HG02938 (cell line): ENCODE data around the gene SPSB1.

Experiments used
- ATAC-seq: cut with Tn5 transposase; IDR thresholded peaks from one replicate; pipeline ENCODE4 v1.9.1; 2021; ENCODE audit warnings: mild to moderate bottlenecking, moderate library complexity; ENCODE audit not compliant: unreplicated experiment

Gene SPSB1

GRCh38 chr1:9340864-9341263 is 48.2 kb downstream of the SPSB1 start:
- ATAC-seq = no peak

- no peak for ATAC-seq
Measured at GRCh38 chr1:9341301-9341845, 48.7 kb downstream of the SPSB1 start.

DNA sequence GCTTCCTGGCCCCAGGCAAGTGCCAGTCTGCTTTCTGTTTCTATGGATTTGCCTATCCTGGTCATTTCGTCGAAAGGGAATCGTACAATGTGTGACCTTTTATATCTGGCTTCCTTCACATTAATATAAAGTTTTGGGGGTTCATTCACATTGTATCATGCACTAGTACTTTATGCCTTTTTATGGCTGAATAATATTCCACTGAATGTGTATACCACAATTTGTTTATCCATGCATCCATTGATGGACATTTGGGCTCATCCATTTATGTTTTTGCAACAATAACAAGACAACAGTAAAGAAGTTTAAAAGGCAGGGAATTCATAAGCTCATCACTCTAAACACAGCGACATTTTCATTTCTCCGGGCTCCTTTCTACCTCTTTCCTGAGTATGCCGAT is 50.6 kb downstream of the SPSB1 start:
- no peak for ATAC-seq

DNA sequence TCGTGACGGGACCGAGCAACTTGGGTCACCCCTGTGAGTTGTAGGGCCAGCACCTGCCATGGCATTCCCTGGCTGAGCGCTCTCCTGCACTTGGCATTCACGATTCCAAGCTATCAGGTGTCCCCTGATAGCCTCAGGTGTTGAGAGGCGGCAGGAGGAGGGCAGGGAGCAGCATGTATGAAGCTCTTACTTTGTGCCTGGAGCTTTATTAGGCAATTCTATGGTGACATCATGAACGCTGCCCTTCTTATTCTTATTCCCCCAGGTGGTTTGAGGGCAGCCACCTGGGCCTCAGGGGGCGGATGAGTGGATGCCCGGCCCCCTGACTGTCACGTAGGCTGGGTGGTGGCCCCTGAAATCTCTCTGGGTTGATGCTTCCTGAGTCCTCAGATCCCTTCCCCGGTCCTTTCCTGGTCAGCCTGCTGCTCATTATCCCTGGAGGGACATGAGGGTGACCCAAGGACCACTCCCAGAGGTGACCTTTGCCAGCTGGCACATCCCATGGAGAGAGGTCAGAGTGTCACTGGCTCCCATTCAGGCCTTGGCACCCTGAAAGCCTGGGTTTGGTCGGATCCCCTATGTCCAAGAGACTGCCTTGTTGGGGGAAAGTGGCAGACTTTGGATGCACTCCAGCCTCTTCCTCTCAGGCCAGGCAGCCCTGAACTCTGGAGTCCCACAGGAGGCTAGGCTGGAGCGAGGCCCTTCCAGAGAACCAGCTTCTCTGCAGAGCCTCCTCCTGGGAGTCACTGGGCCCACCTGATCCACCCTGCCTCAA is 51.9 kb downstream of the SPSB1 start:
- ATAC-seq = no peak

DNA sequence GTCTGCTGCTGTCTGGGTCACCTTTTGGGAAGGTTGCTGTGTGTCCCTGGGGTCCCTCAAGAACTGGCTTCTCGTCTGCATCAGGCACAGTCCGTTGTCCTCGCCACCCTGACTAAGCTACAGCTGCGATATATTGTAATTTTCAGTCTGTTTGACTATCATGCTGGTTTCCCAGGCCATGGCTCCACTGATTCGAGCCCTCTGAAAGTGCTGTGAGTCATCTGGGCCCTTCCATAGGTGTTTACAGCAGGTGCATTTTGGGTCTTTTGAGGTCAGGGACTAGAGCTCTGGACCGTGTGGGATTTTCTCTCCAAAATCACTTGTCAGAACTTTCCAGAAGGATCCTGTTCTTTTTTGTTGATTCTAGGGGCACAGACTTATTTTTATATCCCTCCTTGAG is 52.8 kb downstream of the SPSB1 start:
- no peak for ATAC-seq

DNA sequence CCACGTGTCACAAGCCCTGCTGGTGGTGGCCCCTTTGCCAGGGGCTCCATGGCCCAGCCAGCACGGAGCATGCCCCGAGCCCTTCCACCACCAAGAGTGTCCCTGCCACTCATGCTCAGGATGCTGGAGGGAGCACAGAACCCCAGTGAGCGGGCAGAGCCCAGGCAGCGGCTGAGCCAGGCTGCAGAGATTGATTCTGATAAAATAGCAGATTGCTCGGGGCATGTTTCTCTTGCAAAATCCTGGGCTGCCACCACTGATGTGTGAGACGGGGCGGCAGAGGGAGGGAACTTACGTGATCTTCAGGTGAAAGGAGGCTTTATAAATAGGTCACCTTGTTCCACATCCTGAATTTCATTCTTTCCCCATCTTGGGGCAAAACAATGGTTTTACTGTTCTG is 53.2 kb downstream of the SPSB1 start:
- no peak for ATAC-seq

DNA sequence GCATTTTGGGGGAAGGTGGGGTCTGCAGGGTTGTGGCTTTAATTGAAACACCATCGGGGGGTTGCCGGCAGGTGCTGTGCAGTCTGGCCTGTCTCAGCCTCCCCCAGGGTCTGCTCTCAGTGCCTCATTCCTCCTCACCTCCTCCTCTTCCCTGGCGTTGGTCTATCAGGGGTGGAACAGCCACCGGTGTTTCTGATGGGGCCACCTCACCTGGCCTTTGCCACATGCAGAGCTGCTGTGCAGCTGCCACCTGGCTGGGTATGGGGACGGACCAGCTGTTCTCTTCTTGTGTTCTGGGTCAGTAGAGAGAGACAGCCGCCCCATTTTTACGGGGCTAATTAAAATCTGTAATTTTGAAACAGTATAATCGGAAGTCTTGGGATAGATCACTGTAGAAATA is 53.9 kb downstream of the SPSB1 start:
- ATAC-seq = no peak

DNA sequence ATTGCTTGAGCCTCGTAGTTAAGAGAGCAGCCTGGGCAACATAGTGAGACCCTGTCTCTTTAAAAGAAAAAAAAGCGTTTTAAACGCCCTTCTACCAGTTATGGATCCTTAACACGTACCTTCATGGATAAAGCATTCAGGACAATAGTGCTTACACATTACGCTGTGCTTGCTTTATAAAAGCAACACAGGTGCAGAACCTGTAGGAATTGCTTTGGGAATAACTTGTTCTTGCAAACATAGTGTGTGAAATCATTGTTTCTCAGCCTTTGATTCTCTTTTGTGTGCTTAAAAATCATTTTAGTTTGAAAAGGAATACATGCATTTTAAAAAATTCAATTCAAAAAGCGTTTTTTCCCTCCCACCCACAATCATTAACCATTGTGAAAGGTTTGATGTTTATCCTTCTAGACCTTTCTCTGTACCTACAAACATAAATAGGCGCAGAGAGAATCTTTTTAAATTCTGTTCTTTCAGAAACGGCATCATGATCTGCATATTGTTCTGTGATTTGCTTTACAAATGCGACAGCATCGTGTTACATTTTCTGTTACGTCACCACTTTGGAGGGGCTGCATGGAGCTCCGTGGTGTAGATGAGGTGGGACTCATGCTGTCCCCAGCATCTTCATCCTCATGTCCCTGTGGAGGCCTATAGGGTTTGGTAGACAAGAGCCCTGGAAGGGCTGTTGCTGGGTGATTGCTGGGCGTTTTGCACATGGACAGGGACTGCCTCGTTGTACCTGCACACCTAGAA is 54.6 kb downstream of the SPSB1 start:
- ATAC-seq = no peak

- no peak for ATAC-seq
Measured at GRCh38 chr1:9349331-9349851, 56.7 kb downstream of the SPSB1 start.

DNA sequence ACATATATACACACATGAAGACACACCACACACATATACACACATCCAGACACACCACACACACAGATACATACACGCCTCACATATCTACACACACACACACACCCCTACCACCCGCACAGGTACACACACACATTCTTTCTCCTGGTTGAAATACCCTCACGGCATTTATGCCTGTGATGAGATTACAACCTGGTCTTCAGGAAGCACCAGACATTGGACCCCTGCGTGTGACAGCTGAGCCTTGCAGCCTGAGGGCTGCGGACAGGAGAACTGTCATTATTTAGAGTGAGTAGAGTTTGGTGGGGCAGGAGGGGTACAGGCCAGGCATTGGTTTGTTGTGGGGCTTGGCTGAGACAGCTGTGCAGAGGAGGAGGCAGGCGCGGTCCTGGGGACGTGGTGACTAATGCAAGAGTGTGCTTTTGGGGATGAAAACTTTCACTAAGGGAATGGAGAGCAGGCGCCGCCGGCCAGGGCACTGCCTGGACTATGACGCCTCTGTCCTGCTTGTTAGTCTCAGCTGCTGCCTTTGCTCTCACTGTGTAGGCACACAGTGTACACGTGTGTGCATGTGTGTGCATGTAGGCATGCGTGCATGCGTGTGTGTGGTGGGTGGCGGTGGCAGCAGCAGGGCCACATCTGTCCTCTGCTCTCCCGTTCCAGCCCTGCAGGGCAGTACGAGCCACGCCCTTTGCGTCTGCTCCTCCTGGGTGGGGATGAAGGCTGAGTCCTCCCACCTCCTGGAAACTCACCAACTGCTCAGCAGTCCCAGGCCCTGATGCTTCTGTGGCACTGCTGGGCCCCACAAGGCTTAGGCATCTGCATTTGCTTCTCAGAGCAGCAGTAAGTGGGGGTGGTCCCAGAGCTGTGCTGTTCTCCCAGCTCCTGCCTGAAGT is 57.6 kb downstream of the SPSB1 start:
- ATAC-seq = no peak

- ATAC-seq = no peak
Measured at GRCh38 chr1:9350960-9351359, 58.3 kb downstream of the SPSB1 start.

DNA sequence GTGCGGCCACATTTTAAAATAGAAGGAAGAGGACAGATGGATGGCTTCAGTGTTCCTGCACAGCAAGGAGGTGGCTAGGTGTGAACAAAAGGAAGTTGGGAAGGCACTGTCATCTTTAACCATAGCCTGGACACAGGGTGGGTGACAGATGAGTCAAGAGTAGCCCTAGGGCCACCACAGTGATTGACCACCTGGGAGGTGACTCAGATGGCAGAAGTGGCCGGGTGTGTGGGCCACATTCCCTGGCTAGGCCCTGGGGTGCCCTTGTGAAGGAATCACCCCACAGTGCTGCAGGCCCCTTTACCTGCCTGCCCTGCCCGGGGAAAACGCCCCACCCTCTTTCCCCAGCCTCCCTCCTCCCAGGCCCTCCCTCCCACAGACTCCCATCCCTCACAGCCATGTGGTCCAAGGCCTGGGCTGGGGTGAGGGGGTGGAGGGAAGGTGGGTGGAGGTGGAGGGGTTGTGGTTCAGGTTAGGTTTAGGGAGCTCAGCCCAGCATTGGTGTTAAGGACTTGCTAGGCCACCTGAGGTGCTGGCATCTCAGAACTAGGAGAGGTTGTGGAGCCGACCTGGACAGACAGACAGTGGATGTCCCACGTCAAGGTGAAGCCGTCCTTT is 59.1 kb downstream of the SPSB1 start:
- ATAC-seq = no peak

DNA sequence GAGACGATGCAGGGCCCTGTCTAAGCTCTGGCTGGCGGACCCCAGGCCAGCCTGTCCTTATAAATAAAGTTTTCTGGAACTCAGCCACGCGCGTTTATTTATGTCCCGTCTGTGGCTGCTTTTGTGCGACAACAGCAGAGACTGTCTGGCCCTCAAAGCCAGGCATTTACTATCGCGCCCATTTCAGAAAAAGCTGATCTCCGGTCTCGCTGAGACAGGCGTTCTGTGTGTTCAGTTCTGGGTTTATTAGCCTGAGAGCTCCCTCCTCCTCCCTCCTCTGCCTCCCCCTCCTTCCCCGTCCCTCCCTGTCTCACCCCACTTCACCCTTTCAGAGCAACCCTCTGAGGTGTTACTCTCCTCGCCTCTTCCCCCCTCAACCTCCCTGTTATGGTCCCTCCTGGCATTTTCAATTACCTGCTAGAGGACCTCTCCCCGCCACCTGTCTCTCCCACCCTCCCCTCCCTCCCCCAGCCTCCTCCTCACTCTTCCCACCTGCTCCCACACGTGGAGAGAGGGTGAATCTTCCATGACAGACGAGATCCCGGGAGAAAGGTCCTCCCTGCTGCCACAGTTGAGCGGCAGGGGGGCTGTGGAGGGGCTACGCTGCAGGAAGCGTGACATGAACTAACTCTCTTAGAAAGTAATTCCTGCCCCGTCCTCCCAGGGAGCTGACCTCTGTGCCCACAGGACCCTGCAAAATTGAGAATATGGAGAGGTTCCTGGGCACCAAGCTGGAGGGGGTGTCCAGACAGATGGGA is 59.9 kb downstream of the SPSB1 start:
- no peak for ATAC-seq

DNA sequence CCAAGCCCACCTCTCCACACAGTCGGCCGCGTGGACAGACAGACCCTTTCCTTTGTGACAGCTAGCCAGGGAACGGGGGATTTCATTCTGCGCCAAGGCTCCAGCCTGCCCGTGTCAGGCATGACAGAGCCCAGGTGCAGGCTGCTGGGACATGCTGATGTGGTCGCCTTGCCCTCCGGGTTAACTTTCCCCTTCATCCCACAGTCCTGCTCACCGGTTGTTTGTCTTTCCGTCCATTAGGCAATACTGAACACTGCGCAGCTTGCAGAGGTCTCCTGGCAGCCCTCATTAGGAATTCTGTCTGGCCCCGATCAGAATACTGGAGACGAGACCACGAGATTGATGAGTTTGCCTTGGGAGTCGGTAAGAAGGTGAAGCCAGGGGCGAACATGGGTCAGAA is 62.8 kb downstream of the SPSB1 start:
- no peak for ATAC-seq

DNA sequence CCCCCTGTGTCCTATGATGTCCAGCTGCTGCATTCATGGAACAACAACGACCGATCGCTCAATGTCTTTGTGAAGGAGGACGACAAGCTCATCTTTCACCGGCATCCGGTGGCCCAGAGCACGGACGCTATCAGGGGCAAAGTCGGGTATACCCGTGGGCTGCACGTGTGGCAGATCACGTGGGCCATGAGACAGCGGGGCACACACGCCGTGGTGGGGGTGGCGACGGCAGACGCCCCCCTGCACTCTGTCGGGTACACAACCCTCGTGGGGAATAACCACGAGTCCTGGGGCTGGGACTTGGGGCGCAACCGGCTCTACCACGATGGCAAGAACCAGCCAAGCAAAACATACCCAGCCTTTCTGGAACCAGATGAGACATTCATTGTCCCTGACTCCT is 63.3 kb downstream of the SPSB1 start:
- ATAC-seq = no peak

GRCh38 chr1:9356829-9357466 is 64.3 kb downstream of the SPSB1 start:
- ATAC-seq = no peak

- ATAC-seq = no peak
Measured at GRCh38 chr1:9357958-9358357, 65.3 kb downstream of the SPSB1 start.

DNA sequence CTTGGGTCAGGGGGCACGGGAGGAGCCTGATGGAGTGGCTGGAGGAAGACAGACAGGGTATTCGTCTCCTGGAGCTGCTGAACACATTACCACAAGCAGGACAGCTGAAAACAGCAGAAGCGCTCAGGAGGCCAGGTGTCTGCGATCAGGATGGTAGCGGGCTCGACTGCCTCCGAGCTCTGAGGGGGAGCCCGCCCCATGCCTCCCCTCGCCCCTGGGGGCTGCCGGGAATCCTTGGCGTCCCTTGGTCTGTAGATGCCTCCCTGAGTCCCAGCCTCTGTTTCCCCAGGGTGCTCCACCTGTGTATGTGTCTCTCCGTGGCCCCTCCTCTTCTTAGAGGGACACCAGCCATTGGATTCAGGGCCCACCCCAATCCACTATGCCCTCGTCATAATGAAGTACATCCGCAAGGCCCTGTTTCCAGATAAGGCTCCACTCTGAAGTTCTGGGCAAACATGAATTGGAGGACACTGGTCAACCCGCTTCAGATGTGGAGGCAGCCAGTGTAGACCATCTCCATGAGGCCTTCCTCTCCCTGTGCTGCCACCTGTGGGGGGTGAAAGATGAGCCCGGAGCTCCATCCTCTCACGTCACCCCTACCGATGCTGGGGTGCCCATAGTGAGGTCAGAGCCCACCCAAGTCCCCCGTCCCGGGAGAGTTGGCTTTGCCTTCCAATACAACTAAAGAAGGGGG is 67.8 kb downstream of the SPSB1 start:
- ATAC-seq = no peak
